Cardiac muscle cell (in vitro differentiated cells and primary cell): ENCODE measurements around the gene ADK. TPM values are rescaled to one million over a fixed set of nuclear protein-coding genes. Genes with fewer than 3 reads are reported as not detected.
"Not testable (repeated sequence)": the region's sequence is repeated elsewhere in the genome, so short reads cannot be mapped to it uniquely, and the experiment has no call there.

ENCODE experiments used
- DNase-seq, 2 donors: peaks; one replicate each; pipeline versions ENCODE4 v3.0.0 to v3.0.0-alpha.2; 2010 to 2017; ENCODE audit warnings: low read depth in 1 of 2, low spot score in 1 of 2
- H3K27ac ChIP-seq: fragments of 200-600 bp; sonication (generic); 2 replicates; pipeline ENCODE4 v1.5.1; 2016
- H3K27me3 ChIP-seq: fragments of 200-600 bp; sonication (generic); 2 replicates; pipeline ENCODE4 v1.6.0; 2016; ENCODE audit warnings: control low read depth
- H3K36me3 ChIP-seq: fragments of 200-600 bp; sonication (generic); 2 replicates; pipeline ENCODE4 v1.5.1; 2016; ENCODE audit warnings: control low read depth
- H3K4me1 ChIP-seq: fragments of 200-600 bp; sonication (generic); 2 replicates; pipeline ENCODE4 v1.8.1; 2017; ENCODE audit warnings: low read depth, mild to moderate bottlenecking, mixed run types
- H3K4me3 ChIP-seq: fragments of 200-600 bp; sonication (generic); 2 replicates; pipeline ENCODE4 v1.5.1; 2016; ENCODE audit warnings: mild to moderate bottlenecking
- H3K9me3 ChIP-seq: fragments of 200-600 bp; sonication (generic); 2 replicates; pipeline ENCODE4 v1.5.1; 2017; ENCODE audit warnings: low read depth, mild to moderate bottlenecking, control low read depth
- polyA plus RNA-seq: library from polyadenylated mRNA; unstranded; fragments of >200 nt; fragmentation: Nextera tagmentation; extraction: Ambion mirVana; gene quantifications from 2 replicates; pipeline ENCODE4 v1.2.1, GENCODE V29; 2016
- total RNA-seq: library from RNA; depleted of rRNA; stranded (reverse); fragments of >200 nt; gene quantifications from 2 replicates; pipeline ENCODE4 v1.2.3, GENCODE V29; 2016
- TF ChIP-seq, protein P1 (sequence below): IDR thresholded peaks from 2 replicates; pipeline ENCODE4 v1.5.1; 2012; ENCODE audit warnings: low read depth, mild to moderate bottlenecking, low read length

ADK gene
- total and polyA plus RNA-seq, 2 experiments from 2014 or later, result 24.8 to 57.4 TPM

DNA sequence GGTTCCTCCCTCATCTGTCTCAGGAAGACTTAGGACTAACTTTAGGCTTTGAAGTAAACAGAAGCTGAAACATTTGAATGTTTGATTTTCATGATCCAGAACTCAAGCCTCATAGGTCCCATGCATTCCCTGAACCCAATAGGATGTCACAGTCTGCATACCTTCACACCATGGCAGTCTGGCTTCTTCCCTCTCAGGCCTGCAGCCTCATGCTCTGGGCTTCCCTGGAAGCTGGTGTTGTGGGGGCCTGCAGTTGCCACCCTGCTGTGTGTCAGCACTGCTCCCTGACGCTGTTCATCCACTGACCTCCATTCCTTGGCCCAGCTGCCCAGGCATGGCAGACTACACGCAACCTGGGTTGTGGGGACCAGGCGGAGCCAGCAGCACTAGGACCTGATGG is 407.9 kb downstream of the ADK start:
- TF ChIP-seq, protein P1, sequence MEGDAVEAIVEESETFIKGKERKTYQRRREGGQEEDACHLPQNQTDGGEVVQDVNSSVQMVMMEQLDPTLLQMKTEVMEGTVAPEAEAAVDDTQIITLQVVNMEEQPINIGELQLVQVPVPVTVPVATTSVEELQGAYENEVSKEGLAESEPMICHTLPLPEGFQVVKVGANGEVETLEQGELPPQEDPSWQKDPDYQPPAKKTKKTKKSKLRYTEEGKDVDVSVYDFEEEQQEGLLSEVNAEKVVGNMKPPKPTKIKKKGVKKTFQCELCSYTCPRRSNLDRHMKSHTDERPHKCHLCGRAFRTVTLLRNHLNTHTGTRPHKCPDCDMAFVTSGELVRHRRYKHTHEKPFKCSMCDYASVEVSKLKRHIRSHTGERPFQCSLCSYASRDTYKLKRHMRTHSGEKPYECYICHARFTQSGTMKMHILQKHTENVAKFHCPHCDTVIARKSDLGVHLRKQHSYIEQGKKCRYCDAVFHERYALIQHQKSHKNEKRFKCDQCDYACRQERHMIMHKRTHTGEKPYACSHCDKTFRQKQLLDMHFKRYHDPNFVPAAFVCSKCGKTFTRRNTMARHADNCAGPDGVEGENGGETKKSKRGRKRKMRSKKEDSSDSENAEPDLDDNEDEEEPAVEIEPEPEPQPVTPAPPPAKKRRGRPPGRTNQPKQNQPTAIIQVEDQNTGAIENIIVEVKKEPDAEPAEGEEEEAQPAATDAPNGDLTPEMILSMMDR, result no peak
- H3K9me3 ChIP-seq, result no peaks in the 10 kb centered on the region
- no peaks in the 10 kb centered on the region for H3K27me3 ChIP-seq
- H3K4me3 ChIP-seq, result no peak overlapping the region
- no peaks in the 10 kb centered on the region for H3K36me3 ChIP-seq
- no peak for DNase-seq
- H3K27ac ChIP-seq, result no peak overlapping the region
- peaks cover 3% of the 10 kb centered on the region for H3K4me1 ChIP-seq

DNA sequence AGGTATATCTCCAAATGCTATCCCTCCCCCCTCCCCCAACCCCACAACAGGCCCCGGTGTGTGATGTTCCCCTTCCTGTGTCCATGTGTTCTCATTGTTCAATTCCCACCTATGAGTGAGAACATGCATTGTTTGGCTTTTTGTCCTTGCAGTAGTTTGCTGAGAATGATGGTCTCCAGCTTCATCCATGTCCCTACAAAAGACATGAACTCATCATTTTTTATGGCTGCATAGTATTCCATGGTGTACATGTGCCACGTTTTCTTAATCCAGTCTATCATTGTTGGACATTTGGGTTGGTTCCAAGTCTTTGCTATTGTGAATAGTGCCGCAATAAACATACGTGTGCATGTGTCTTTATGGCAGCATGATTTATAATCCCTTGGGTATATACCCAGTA is 417.9 kb downstream of the ADK start:
- not testable (repeated sequence) for DNase-seq, H3K27me3 ChIP-seq, H3K4me1 ChIP-seq, H3K27ac ChIP-seq, H3K4me3 ChIP-seq, H3K9me3 ChIP-seq, H3K36me3 ChIP-seq

DNA sequence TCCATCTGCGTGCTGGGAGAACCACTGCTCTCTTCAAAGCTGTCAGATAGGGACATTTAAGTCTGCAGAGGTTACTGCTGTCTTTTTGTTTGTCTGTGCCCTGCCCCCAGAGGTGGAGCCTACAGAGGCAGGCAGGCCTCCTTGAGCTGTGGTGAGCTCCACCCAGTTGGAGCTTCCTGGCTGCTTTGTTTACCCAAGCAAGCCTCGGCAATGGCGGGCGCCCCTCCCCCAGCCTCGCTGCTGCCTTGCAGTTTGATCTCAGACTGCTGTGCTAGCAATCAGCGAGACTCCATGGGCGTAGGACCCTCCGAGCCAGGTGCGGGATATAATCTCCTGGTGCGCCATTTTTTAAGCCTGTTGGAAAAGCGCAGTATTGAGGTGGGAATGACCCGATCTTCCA is 422.5 kb downstream of the ADK start:
- H3K27me3 ChIP-seq, DNase-seq, H3K36me3 ChIP-seq, H3K27ac ChIP-seq, H3K9me3 ChIP-seq, H3K4me1 ChIP-seq, H3K4me3 ChIP-seq: not testable (repeated sequence)

DNA sequence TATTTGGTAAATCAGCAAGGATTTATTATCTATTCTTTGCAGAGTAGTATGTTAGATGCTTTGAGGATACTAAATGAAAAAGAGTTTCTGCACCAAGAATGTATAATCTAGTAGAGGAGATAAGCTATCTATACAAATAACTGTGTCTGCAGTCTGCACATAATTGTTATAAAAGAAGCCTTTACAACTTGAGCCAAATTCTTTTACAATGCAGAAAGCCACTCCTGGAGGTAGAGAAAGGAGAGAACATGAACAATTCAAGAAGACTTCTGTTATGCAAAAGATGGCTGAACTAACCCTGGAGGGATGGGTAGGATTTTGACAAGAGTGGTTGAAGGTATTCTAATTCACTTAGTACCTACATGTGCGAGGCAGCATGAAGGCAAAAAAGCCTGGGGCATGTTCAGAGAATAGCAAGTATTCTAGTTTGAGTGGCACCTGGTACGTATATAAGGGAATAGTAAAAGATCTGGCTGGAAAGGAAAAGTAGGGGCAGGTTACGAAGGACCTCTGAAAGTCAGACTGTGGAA is 424.2 kb downstream of the ADK start:
- Histone ChIP-seq H3K4me3 (no peak overlapping the region), H3K36me3 (no peaks in the 10 kb centered on the region), H3K27ac (no peak overlapping the region), H3K27me3 (no peaks in the 10 kb centered on the region), H3K4me1 (no peaks in the 10 kb centered on the region), H3K9me3 (peaks cover 4% of the 10 kb centered on the region)
- peak in 1 of 2 donors; percentile 19 for DNase-seq
- TF ChIP-seq, protein P1, result no peak

DNA sequence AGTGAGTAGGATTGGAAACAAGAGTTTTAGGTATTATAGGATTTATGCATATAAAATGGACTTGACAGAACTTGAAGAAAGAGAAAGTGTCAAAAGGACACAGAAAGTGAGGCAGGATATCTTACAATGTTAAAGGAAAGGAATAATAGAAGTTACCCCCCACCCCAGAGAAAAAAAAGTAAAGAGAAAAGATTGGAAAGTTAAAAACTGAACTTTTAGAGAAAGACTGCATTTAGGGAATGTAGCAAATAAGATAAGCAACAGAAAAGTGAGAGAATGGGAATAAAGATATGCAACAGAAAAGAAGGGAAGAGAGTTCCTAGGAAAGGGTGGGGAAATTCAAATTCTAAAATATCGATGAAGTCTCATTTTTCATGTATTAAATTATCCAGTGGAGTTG is 424.9 kb downstream of the ADK start:
- TF ChIP-seq, protein P1, result no peak
- DNase-seq, result no peak
- H3K4me3 ChIP-seq, result no peak overlapping the region
- no peaks in the 10 kb centered on the region for H3K36me3 ChIP-seq
- no peaks in the 10 kb centered on the region for H3K4me1 ChIP-seq
- H3K9me3 ChIP-seq, result peaks cover 4% of the 10 kb centered on the region
- no peaks in the 10 kb centered on the region for H3K27me3 ChIP-seq
- H3K27ac ChIP-seq, result no peak overlapping the region

DNA sequence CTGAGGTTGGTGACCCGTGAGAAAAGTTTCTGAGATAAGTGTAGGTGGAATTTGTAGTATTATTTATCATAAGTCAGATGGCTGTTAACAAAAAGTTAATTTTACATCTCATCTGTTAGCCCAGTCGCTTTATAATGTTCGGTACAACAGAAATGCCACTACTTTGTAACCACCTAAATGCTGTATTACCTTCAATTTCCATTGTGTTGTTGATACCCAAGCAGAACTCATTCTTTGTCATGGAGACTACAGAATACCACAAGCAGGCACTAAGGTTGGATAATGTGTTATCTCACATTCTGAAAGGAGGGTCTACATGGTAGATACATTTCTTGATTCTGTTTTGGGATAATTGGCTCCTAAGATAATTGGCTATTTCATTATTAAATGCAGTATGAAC is 425.6 kb downstream of the ADK start:
- Histone ChIP-seq H3K9me3 (peaks cover 4% of the 10 kb centered on the region), H3K4me1 (no peaks in the 10 kb centered on the region), H3K36me3 (no peaks in the 10 kb centered on the region), H3K27ac (no peak overlapping the region), H3K4me3 (no peak overlapping the region), H3K27me3 (no peaks in the 10 kb centered on the region)
- DNase-seq, result no peak
- TF ChIP-seq, protein P1, result no peak

DNA sequence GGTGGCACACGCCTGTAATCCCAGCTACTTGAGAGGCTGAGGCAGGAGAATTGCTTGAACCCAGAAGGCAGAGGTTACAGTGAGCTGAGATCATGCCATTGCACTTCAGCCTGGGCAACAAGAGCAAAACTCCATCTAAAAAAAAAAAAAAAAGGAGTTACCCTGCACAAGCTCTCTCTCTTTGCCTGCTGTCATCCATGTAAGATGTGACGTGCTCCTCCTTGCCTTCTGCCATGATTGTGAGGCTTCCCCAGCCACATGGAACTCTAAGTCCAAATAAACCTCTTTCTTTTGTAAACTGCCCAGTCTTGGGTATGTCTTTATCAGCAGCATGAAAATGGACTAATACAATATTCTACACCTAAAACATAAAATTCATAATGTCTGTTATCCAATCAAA is 429.4 kb downstream of the ADK start:
- H3K27me3 ChIP-seq, H3K9me3 ChIP-seq, H3K36me3 ChIP-seq: not testable (repeated sequence)

More for the DNA sequence above, 429.4 kb downstream of the ADK start:
- not testable (repeated sequence) for DNase-seq, H3K4me3 ChIP-seq, H3K4me1 ChIP-seq, H3K27ac ChIP-seq
